WTC11 (cell line): ENCODE measurements around the gene HIC1. TPM values are rescaled to one million over a fixed set of nuclear protein-coding genes. Genes with fewer than 3 reads are reported as not detected.

Experiments
- ATAC-seq: fragments of 200-7000 bp; cut with Tn5 transposase; 2 replicates; pipeline ENCODE4 v1.10.0; 2021; ENCODE audit warnings: mild to moderate bottlenecking, moderate library complexity
- CTCF ChIA-PET: fragments of 300-600 bp; sonication (Branson Sonifier 250); formaldehyde crosslinking; loops from one replicate; lab custom pipeline; 2021; ENCODE audit warnings: antibody characterized with exemption; lab: Charles Lee
- POLR2A ChIA-PET: fragments of 350-600 bp; sonication (Branson Sonifier 250); formaldehyde crosslinking; loops from one replicate; lab custom pipeline; 2021; ENCODE audit warnings: antibody characterized with exemption; lab: Charles Lee
- DNase-seq: peaks from one replicate; pipeline ENCODE4 v3.0.0; 2021; ENCODE audit warnings: low spot score
- H3K27ac Mint-ChIP-seq: 2 replicates; pipeline ENCODE4 v1.8.0; 2021; ENCODE audit warnings: mixed read lengths
- H3K27me3 Mint-ChIP-seq: 2 replicates; pipeline ENCODE4 v1.8.0; 2021; ENCODE audit warnings: low read depth, mild to moderate bottlenecking, moderate library complexity, mixed read lengths
- H3K36me3 Mint-ChIP-seq: 2 replicates; pipeline ENCODE4 v1.8.0; 2021; ENCODE audit warnings: mixed read lengths
- H3K4me1 Mint-ChIP-seq: 2 replicates; pipeline ENCODE4 v1.8.0; 2022; ENCODE audit warnings: mixed read lengths
- H3K4me3 Mint-ChIP-seq: 2 replicates; pipeline ENCODE4 v1.8.0; 2021; ENCODE audit warnings: mild to moderate bottlenecking, moderate library complexity, mixed read lengths
- H3K9me3 Mint-ChIP-seq: 2 replicates; pipeline ENCODE4 v1.8.0; 2021; ENCODE audit warnings: mixed read lengths
- CBFB ChIP-seq: sonication (generic); formaldehyde crosslinking; IDR thresholded peaks from 2 replicates; pipeline ENCODE4 v1.8.1; 2022; ENCODE audit warnings: mild to moderate bottlenecking, low read depth, missing genetic modification reagents
- CREB1 ChIP-seq: sonication (generic); formaldehyde crosslinking; IDR thresholded peaks from 2 replicates; pipeline ENCODE4 v1.8.0; 2023; ENCODE audit warnings: mild to moderate bottlenecking, missing genetic modification reagents
- ELF4 ChIP-seq: sonication (generic); formaldehyde crosslinking; IDR thresholded peaks from 2 replicates; pipeline ENCODE4 v1.8.1; 2022; ENCODE audit warnings: low read depth, mild to moderate bottlenecking, moderate library complexity, missing genetic modification reagents
- FOXJ3 ChIP-seq: sonication (generic); formaldehyde crosslinking; IDR thresholded peaks from 2 replicates; pipeline ENCODE4 v1.9.0; 2021; ENCODE audit warnings: missing genetic modification reagents, mild to moderate bottlenecking, borderline replicate concordance
- IRF2 ChIP-seq: sonication (generic); formaldehyde crosslinking; IDR thresholded peaks from 2 replicates; pipeline ENCODE4 v1.8.0; 2022; ENCODE audit warnings: low read depth, missing genetic modification reagents, borderline replicate concordance
- KAT7 ChIP-seq: sonication (generic); formaldehyde crosslinking; IDR thresholded peaks from 2 replicates; pipeline ENCODE4 v1.8.1; 2023; ENCODE audit warnings: missing genetic modification reagents, mild to moderate bottlenecking, borderline replicate concordance
- NR3C1 ChIP-seq: sonication (generic); formaldehyde crosslinking; conservative IDR thresholded peaks from 2 replicates; pipeline ENCODE4 v1.8.1; 2023; ENCODE audit warnings: low read depth, mild to moderate bottlenecking, missing genetic modification reagents
- PRRX2 ChIP-seq: fragments of 250-450 bp; sonication (Bioruptor Pico); IDR thresholded peaks from 2 replicates; pipeline ENCODE4 v1.8.0; 2021; ENCODE audit warnings: mild to moderate bottlenecking
- RORB ChIP-seq: fragments of 250-450 bp; sonication (Bioruptor Pico); IDR thresholded peaks from 2 replicates; pipeline ENCODE4 v1.9.0; 2021; ENCODE audit warnings: mild to moderate bottlenecking
- TCF7 ChIP-seq: sonication (generic); formaldehyde crosslinking; IDR thresholded peaks from 2 replicates; pipeline ENCODE4 v1.8.0; 2022; ENCODE audit warnings: mild to moderate bottlenecking, low read depth, missing genetic modification reagents, moderate library complexity
- TEAD4 ChIP-seq: sonication (generic); formaldehyde crosslinking; IDR thresholded peaks from 2 replicates; pipeline ENCODE4 v1.8.0; 2022; ENCODE audit warnings: mild to moderate bottlenecking, missing genetic modification reagents
- ZNF317 ChIP-seq: sonication (generic); formaldehyde crosslinking; IDR thresholded peaks from 2 replicates; pipeline ENCODE4 v1.8.1; 2023; ENCODE audit warnings: low read depth, mild to moderate bottlenecking, moderate library complexity, missing genetic modification reagents, borderline replicate concordance
- ZNF671 ChIP-seq: fragments of 250-450 bp; sonication (Bioruptor Pico); IDR thresholded peaks from 2 replicates; pipeline ENCODE4 v1.8.0; 2021; ENCODE audit warnings: mild to moderate bottlenecking
- total RNA-seq: library from RNA; stranded (reverse); gene quantifications from 3 replicates; pipeline ENCODE4 v1.2.3, GENCODE V29; 2021
- TF ChIP-seq, protein P1 (sequence below): sonication (generic); formaldehyde crosslinking; IDR thresholded peaks from 2 replicates; pipeline ENCODE4 v1.8.1; 2023; ENCODE audit warnings: mild to moderate bottlenecking, moderate library complexity, missing genetic modification reagents
- TF ChIP-seq, protein P2 (sequence below): sonication (generic); formaldehyde crosslinking; IDR thresholded peaks from 2 replicates; pipeline ENCODE4 v1.8.1; 2023; ENCODE audit warnings: mild to moderate bottlenecking, missing genetic modification reagents
- TF ChIP-seq, protein P3 (sequence below): sonication (generic); formaldehyde crosslinking; conservative IDR thresholded peaks from 2 replicates; pipeline ENCODE4 v1.8.1; 2022; ENCODE audit warnings: mild to moderate bottlenecking, missing genetic modification reagents
- TF ChIP-seq, protein P4 (sequence below): fragments of 200-600 bp; IDR thresholded peaks from 2 replicates; pipeline ENCODE4 v1.8.0; 2022; ENCODE audit warnings: antibody characterized with exemption
- TF ChIP-seq, protein P5 (sequence below): fragments of 250-450 bp; sonication (Bioruptor Pico); IDR thresholded peaks from 2 replicates; pipeline ENCODE4 v1.9.0; 2021; ENCODE audit warnings: mild to moderate bottlenecking
- TF ChIP-seq, protein P6 (sequence below): sonication (generic); formaldehyde crosslinking; IDR thresholded peaks from 2 replicates; pipeline ENCODE4 v1.8.0; 2023; ENCODE audit warnings: missing genetic modification reagents
- TF ChIP-seq, protein P7 (sequence below): fragments of 250-450 bp; sonication (Bioruptor Pico); IDR thresholded peaks from 2 replicates; pipeline ENCODE4 v1.8.0; 2021; ENCODE audit warnings: mild to moderate bottlenecking

HIC1 gene
- total RNA-seq, 1 experiment from 2014 or later = 0.37 TPM

DNA sequence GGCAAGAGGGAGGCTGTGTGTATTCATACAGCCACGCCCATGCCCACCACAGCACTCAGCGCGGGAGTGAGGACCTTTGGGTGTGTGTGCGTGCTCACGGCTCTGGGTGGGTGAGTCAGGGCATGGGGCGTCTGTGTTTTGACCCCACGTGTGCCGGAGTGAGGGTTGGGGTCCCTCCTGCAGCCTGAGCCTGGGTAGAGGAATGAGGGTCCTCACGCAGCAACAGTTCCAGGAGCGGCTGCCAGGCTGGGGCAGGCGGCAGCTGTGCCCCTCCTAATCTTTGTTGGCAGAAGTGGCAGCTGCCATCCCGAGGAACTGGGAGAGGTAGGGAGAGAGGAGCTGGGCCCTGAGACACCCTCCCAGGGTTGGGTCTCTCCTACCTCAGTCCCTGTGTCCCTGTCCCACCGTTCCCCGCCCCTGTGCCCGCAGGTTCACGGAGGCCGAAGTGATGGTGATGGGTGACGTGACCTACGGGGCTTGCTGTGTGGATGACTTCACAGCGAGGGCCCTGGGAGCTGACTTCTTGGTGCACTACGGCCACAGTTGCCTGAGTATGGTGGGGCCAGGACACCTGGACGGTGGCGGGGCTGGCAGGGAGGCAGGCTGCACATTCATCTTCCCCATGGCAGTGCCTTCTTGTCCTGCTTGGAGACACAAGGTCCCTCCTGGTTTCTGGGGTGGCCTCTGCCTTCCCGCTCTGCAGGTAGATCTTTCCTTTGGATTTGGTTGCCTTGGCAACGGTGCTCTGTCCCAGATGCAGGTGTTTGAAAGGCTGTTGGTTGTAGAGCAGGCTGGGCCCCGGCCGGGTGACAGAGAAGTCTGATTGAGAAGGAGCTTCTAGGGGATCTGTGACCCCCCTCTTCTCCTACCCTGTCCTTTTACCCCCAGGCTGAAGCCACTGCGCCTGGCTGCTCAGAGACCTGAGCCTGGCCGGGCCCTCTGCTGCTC lies 19.1 kb upstream of the HIC1 start:
- TF ChIP-seq KAT7 = no peak
- no peak for TF ChIP-seq RORB
- TF ChIP-seq CREB1 (CRISPR knock-in tag) = no peak
- TF ChIP-seq, protein P1, sequence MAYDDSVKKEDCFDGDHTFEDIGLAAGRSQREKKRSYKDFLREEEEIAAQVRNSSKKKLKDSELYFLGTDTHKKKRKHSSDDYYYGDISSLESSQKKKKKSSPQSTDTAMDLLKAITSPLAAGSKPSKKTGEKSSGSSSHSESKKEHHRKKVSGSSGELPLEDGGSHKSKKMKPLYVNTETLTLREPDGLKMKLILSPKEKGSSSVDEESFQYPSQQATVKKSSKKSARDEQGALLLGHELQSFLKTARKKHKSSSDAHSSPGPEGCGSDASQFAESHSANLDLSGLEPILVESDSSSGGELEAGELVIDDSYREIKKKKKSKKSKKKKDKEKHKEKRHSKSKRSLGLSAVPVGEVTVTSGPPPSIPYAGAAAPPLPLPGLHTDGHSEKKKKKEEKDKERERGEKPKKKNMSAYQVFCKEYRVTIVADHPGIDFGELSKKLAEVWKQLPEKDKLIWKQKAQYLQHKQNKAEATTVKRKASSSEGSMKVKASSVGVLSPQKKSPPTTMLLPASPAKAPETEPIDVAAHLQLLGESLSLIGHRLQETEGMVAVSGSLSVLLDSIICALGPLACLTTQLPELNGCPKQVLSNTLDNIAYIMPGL = no peak
- no peak for TF ChIP-seq FOXJ3
- TF ChIP-seq ZNF317 = no peak
- no peak for TF ChIP-seq TEAD4
- TF ChIP-seq, protein P2, sequence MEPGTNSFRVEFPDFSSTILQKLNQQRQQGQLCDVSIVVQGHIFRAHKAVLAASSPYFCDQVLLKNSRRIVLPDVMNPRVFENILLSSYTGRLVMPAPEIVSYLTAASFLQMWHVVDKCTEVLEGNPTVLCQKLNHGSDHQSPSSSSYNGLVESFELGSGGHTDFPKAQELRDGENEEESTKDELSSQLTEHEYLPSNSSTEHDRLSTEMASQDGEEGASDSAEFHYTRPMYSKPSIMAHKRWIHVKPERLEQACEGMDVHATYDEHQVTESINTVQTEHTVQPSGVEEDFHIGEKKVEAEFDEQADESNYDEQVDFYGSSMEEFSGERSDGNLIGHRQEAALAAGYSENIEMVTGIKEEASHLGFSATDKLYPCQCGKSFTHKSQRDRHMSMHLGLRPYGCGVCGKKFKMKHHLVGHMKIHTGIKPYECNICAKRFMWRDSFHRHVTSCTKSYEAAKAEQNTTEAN (CRISPR knock-in tag) = no peak
- TF ChIP-seq, protein P3, sequence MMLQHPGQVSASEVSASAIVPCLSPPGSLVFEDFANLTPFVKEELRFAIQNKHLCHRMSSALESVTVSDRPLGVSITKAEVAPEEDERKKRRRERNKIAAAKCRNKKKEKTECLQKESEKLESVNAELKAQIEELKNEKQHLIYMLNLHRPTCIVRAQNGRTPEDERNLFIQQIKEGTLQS (CRISPR knock-in tag) = no peak
- Mint-ChIP-seq H3K4me1 (peaks cover 2% of the 10 kb centered on the region), H3K27me3 (no peaks in the 10 kb centered on the region), H3K27ac (no peak overlapping the region), H3K36me3 (no peaks in the 10 kb centered on the region), H3K9me3 (no peaks in the 10 kb centered on the region), H3K4me3 (no peak overlapping the region)
- DNase-seq = no peak
- ATAC-seq = no peak
- POLR2A ChIA-PET = interaction anchor here (0.5 kb wide), 1 partner anchor 11 kb away, joined by 3 read pairs; no protein-coding TSS in a partner anchor
- CTCF ChIA-PET = interaction anchor here (0.6 kb wide), 1 partner anchor 22 kb away, joined by 4 read pairs; no protein-coding TSS in a partner anchor

DNA sequence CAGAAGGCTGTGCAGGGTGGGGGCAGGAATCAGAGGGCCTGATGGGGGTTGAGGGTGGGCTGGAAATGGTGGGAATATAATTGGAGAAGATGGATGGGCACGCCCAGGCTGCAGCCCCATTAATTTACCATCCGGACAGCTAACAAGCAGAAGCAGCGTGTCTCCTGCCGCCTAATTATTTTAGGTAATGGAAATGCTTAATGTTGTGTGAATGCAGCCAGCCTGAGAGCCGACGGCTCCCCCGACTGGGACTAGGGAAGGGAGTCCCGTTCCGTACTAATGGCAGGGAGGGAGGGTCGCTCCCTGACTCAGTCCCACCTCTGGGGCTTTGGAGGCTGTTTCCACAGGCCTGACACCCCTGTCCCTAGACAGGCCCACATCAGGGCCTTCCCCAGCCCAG lies 17.7 kb upstream of the HIC1 start:
- Mint-ChIP-seq H3K27ac (no peak overlapping the region), H3K4me3 (no peak overlapping the region), H3K27me3 (no peaks in the 10 kb centered on the region; the same call in 1 of the 2 replicates), H3K9me3 (no peaks in the 10 kb centered on the region), H3K4me1 (no peaks in the 10 kb centered on the region; the same call in none of the 2 replicates), H3K36me3 (no peaks in the 10 kb centered on the region)
- TF ChIP-seq, protein P4, sequence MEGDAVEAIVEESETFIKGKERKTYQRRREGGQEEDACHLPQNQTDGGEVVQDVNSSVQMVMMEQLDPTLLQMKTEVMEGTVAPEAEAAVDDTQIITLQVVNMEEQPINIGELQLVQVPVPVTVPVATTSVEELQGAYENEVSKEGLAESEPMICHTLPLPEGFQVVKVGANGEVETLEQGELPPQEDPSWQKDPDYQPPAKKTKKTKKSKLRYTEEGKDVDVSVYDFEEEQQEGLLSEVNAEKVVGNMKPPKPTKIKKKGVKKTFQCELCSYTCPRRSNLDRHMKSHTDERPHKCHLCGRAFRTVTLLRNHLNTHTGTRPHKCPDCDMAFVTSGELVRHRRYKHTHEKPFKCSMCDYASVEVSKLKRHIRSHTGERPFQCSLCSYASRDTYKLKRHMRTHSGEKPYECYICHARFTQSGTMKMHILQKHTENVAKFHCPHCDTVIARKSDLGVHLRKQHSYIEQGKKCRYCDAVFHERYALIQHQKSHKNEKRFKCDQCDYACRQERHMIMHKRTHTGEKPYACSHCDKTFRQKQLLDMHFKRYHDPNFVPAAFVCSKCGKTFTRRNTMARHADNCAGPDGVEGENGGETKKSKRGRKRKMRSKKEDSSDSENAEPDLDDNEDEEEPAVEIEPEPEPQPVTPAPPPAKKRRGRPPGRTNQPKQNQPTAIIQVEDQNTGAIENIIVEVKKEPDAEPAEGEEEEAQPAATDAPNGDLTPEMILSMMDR = no peak
- ChIA-PET POLR2A (interaction anchor here (0.5 kb wide), 1 partner anchor 221 kb away, joined by 3 read pairs; no protein-coding TSS in a partner anchor), CTCF (interaction anchor here (0.6 kb wide), 1 partner anchor 16 kb away, joined by 3 read pairs; no protein-coding TSS in a partner anchor)
- no peak for ATAC-seq
- DNase-seq = no peak

DNA sequence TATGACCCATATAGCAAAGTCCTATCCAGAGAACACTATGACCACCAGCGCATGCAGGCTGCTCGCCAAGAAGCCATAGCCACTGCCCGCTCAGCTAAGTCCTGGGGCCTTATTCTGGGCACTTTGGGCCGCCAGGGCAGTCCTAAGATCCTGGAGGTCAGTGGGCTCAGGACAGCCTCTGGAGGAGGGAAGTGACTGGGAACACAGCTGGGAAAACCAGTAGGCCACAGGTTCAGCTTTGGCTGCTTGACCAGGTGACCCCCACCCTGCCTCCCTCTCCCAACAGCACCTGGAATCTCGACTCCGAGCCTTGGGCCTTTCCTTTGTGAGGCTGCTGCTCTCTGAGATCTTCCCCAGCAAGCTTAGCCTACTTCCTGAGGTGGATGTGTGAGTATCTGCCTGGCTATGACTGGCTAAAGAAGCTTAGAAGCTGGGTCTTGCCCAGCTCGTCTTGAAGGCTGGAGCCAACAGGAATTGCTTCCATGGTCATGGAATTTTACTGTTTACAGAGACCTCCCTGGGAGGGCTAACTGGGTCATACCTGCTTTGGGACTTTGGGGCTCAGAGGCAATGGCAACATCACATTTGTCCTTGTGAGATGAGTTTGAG lies 14.6 kb upstream of the HIC1 start:
- ChIA-PET CTCF (interaction anchor here (0.8 to 1.4 kb wide), 4 partner anchors 14 to 175 kb away, joined by 3 to 4 read pairs (median 3); no protein-coding TSS in a partner anchor), POLR2A (no interaction called here)
- no peak overlapping the region; the same call in 1 of the 2 replicates for H3K27ac Mint-ChIP-seq
- TF ChIP-seq TCF7 (CRISPR knock-in tag) = no peak
- TF ChIP-seq PRRX2 (CRISPR knock-in tag) = no peak
- no peak for TF ChIP-seq IRF2
- TF ChIP-seq, protein P5, sequence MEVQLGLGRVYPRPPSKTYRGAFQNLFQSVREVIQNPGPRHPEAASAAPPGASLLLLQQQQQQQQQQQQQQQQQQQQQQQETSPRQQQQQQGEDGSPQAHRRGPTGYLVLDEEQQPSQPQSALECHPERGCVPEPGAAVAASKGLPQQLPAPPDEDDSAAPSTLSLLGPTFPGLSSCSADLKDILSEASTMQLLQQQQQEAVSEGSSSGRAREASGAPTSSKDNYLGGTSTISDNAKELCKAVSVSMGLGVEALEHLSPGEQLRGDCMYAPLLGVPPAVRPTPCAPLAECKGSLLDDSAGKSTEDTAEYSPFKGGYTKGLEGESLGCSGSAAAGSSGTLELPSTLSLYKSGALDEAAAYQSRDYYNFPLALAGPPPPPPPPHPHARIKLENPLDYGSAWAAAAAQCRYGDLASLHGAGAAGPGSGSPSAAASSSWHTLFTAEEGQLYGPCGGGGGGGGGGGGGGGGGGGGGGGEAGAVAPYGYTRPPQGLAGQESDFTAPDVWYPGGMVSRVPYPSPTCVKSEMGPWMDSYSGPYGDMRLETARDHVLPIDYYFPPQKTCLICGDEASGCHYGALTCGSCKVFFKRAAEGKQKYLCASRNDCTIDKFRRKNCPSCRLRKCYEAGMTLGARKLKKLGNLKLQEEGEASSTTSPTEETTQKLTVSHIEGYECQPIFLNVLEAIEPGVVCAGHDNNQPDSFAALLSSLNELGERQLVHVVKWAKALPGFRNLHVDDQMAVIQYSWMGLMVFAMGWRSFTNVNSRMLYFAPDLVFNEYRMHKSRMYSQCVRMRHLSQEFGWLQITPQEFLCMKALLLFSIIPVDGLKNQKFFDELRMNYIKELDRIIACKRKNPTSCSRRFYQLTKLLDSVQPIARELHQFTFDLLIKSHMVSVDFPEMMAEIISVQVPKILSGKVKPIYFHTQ (CRISPR knock-in tag) = no peak
- no peak for TF ChIP-seq CBFB (CRISPR knock-in tag)
- TF ChIP-seq ZNF671 = no peak
- TF ChIP-seq ELF4 (CRISPR knock-in tag) = no peak
- no peak for TF ChIP-seq NR3C1
- TF ChIP-seq, protein P6, sequence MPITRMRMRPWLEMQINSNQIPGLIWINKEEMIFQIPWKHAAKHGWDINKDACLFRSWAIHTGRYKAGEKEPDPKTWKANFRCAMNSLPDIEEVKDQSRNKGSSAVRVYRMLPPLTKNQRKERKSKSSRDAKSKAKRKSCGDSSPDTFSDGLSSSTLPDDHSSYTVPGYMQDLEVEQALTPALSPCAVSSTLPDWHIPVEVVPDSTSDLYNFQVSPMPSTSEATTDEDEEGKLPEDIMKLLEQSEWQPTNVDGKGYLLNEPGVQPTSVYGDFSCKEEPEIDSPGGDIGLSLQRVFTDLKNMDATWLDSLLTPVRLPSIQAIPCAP = no peak
- TF ChIP-seq, protein P7, sequence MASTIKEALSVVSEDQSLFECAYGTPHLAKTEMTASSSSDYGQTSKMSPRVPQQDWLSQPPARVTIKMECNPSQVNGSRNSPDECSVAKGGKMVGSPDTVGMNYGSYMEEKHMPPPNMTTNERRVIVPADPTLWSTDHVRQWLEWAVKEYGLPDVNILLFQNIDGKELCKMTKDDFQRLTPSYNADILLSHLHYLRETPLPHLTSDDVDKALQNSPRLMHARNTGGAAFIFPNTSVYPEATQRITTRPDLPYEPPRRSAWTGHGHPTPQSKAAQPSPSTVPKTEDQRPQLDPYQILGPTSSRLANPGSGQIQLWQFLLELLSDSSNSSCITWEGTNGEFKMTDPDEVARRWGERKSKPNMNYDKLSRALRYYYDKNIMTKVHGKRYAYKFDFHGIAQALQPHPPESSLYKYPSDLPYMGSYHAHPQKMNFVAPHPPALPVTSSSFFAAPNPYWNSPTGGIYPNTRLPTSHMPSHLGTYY (CRISPR knock-in tag) = no peak

More for the DNA sequence above, 14.6 kb upstream of the HIC1 start:
- Mint-ChIP-seq H3K36me3 (peaks cover 10% of the 10 kb centered on the region), H3K4me1 (peaks cover 4% of the 10 kb centered on the region), H3K9me3 (no peaks in the 10 kb centered on the region), H3K27me3 (peaks cover 4% of the 10 kb centered on the region), H3K4me3 (peak overlapping the region; percentile 90)
- ATAC-seq (no peak), DNase-seq (no peak)
